ENCODE measurements around the gene ALPI.

- no peak for TF ChIP-seq CTCF (IDR thresholded peaks at IDR 0.05)
- no peak for TF ChIP-seq POLR2A (IDR thresholded peaks at IDR 0.05)
Observed at GRCh38 chr2:232458051-232458660, 2.2 kb downstream of the ALPI start.
